Hepatocyte (in vitro differentiated cells): ENCODE results near the gene PTGDS. TPM values are rescaled to one million over a fixed set of nuclear protein-coding genes. Genes with fewer than 3 reads are reported as not detected.

Source experiments
- DNase-seq: peaks from one replicate; pipeline ENCODE4 v3.0.0-alpha.2; 2016; ENCODE audit warnings: low spot score
- H2AFZ ChIP-seq: fragments of 200-600 bp; sonication (generic); 2 replicates; pipeline ENCODE4 v1.6.0; 2016; ENCODE audit warnings: antibody characterized with exemption, mild to moderate bottlenecking
- H3K27ac ChIP-seq: fragments of 200-600 bp; sonication (generic); 2 replicates; pipeline ENCODE4 v1.5.1; 2016; ENCODE audit warnings: mild to moderate bottlenecking
- H3K27me3 ChIP-seq: fragments of 200-600 bp; sonication (generic); 2 replicates; pipeline ENCODE4 v1.6.1; 2016
- H3K36me3 ChIP-seq: fragments of 200-600 bp; sonication (generic); replicated peaks from 2 replicates; pipeline ENCODE4 v1.5.1; 2016; ENCODE audit warnings: low read depth; ENCODE audit not compliant: insufficient read depth
- H3K4me1 ChIP-seq: fragments of 200-600 bp; sonication (generic); 2 replicates; pipeline ENCODE4 v1.5.1; 2016; ENCODE audit warnings: mild to moderate bottlenecking, moderate library complexity; ENCODE audit not compliant: insufficient read depth
- H3K4me2 ChIP-seq: fragments of 200-600 bp; sonication (generic); 2 replicates; pipeline ENCODE4 v1.6.0; 2016
- H3K4me3 ChIP-seq: fragments of 200-600 bp; sonication (generic); 2 replicates; pipeline ENCODE4 v1.5.1; 2016; ENCODE audit warnings: mild to moderate bottlenecking
- H3K79me2 ChIP-seq: fragments of 200-600 bp; sonication (generic); 2 replicates; pipeline ENCODE4 v1.6.0; 2017; ENCODE audit warnings: mild to moderate bottlenecking
- H3K9me2 ChIP-seq: fragments of 200-600 bp; sonication (generic); replicated peaks from 2 replicates; pipeline ENCODE4 v1.6.0; 2017; ENCODE audit warnings: mild to moderate bottlenecking; ENCODE audit not compliant: insufficient read depth
- H3K9me3 ChIP-seq: fragments of 200-600 bp; sonication (generic); 2 replicates; pipeline ENCODE4 v1.5.1; 2016; ENCODE audit warnings: low read depth, mild to moderate bottlenecking
- H4K20me1 ChIP-seq: fragments of 200-600 bp; sonication (generic); 2 replicates; pipeline ENCODE4 v1.6.0; 2016; ENCODE audit warnings: mild to moderate bottlenecking; ENCODE audit not compliant: insufficient read depth, poor library complexity, severe bottlenecking
- CTCF ChIP-seq: fragments of 200-600 bp; sonication (generic); IDR thresholded peaks from 2 replicates; pipeline ENCODE4 v1.5.1; 2016; ENCODE audit warnings: antibody characterized with exemption, mild to moderate bottlenecking; ENCODE audit not compliant: poor library complexity
- EZH2 ChIP-seq: fragments of 200-600 bp; sonication (generic); IDR thresholded peaks from 2 replicates; pipeline ENCODE4 v1.6.1; 2016; ENCODE audit warnings: antibody characterized with exemption, mild to moderate bottlenecking, borderline replicate concordance
- EZH2phosphoT487 ChIP-seq: fragments of 200-600 bp; sonication (generic); IDR thresholded peaks from one replicate; pipeline ENCODE4 v1.6.1; 2018; ENCODE audit warnings: antibody characterized with exemption, mild to moderate bottlenecking, low read depth, moderate library complexity; ENCODE audit not compliant: unreplicated experiment, severe bottlenecking
- WGBS: methylation state at CpG from one replicate; pipeline ENCODE4 v1.1.6; 2016; ENCODE audit warnings: low lambda C conversion rate; ENCODE audit errors: missing lambda C conversion rate; 5-methylcytosine and 5-hydroxymethylcytosine counted together
- polyA plus RNA-seq: library from polyadenylated mRNA; unstranded; fragments of >200 nt; fragmentation: Nextera tagmentation; extraction: Ambion mirVana; gene quantifications from 2 replicates; pipeline ENCODE4 v1.2.1, GENCODE V29; 2016
- total RNA-seq: library from RNA; depleted of rRNA; stranded (reverse); fragments of >200 nt; gene quantifications from 2 replicates; pipeline ENCODE4 v1.2.3, GENCODE V29; 2014

Gene PTGDS
- total and polyA plus RNA-seq, 2 experiments from 2014 or later = 56.0 to 290 TPM

- Histone ChIP-seq H3K27me3 (no peaks in the 10 kb centered on the region), H3K9me2 (no peaks in the 10 kb centered on the region), H3K36me3 (no peaks in the 10 kb centered on the region), H3K9me3 (no peaks in the 10 kb centered on the region), H3K4me2 (no peak overlapping the region), H3K79me2 (peaks cover 6% of the 10 kb centered on the region), H3K4me1 (peaks cover 17% of the 10 kb centered on the region), H3K27ac (no peak overlapping the region), H2AFZ (no peak overlapping the region), H4K20me1 (no peaks in the 10 kb centered on the region), H3K4me3 (no peak overlapping the region)
- no peak for DNase-seq
- no peak for TF ChIP-seq EZH2phosphoT487
- TF ChIP-seq CTCF = no peak
- no peak for TF ChIP-seq EZH2
- WGBS = 91% methylated on average over 18 of the region's 18 CpGs
Observed at GRCh38 chr9:136997830-136998234, 20.5 kb downstream of the PTGDS start.

GRCh38 chr9:137000177-137000930 lies 23.1 kb downstream of the PTGDS start:
- Histone ChIP-seq H3K4me2 (no peak overlapping the region), H3K36me3 (no peaks in the 10 kb centered on the region), H2AFZ (no peak overlapping the region), H3K27ac (no peak overlapping the region), H3K9me2 (no peaks in the 10 kb centered on the region), H3K4me3 (no peak overlapping the region), H3K27me3 (no peaks in the 10 kb centered on the region), H4K20me1 (no peaks in the 10 kb centered on the region), H3K4me1 (peaks cover 17% of the 10 kb centered on the region), H3K79me2 (no peaks in the 10 kb centered on the region), H3K9me3 (no peaks in the 10 kb centered on the region)
- TF ChIP-seq EZH2 (no peak), EZH2phosphoT487 (no peak), CTCF (no peak)
- 76% methylated on average over 10 of the region's 10 CpGs for WGBS
- no peak for DNase-seq

GRCh38 chr9:137001857-137002645 lies 24.7 kb downstream of the PTGDS start:
- 92% methylated on average over 20 of the region's 20 CpGs for WGBS
- no peaks in the 10 kb centered on the region for H3K36me3 ChIP-seq
- H3K27ac ChIP-seq = no peak overlapping the region
- H2AFZ ChIP-seq = no peak overlapping the region
- no peak for TF ChIP-seq EZH2
- TF ChIP-seq EZH2phosphoT487 = no peak
- no peak for DNase-seq
- no peaks in the 10 kb centered on the region for H3K9me3 ChIP-seq
- H3K9me2 ChIP-seq = no peaks in the 10 kb centered on the region
- no peak overlapping the region for H3K4me2 ChIP-seq
- H4K20me1 ChIP-seq = no peaks in the 10 kb centered on the region
- no peak overlapping the region for H3K4me3 ChIP-seq
- no peaks in the 10 kb centered on the region for H3K27me3 ChIP-seq
- H3K4me1 ChIP-seq = peaks cover 3% of the 10 kb centered on the region
- H3K79me2 ChIP-seq = no peaks in the 10 kb centered on the region

- no peak for DNase-seq
- Histone ChIP-seq H3K9me2 (no peaks in the 10 kb centered on the region), H3K36me3 (no peaks in the 10 kb centered on the region), H3K79me2 (no peaks in the 10 kb centered on the region), H3K4me1 (no peaks in the 10 kb centered on the region), H3K9me3 (no peaks in the 10 kb centered on the region), H3K4me2 (no peak overlapping the region), H2AFZ (no peak overlapping the region), H3K27me3 (no peaks in the 10 kb centered on the region), H3K4me3 (no peak overlapping the region), H4K20me1 (no peaks in the 10 kb centered on the region), H3K27ac (no peak overlapping the region)
- no peak for TF ChIP-seq EZH2
- TF ChIP-seq EZH2phosphoT487 = no peak
- TF ChIP-seq CTCF = no peak
- 96% methylated on average over 10 of the region's 10 CpGs for WGBS
Observed at GRCh38 chr9:137002646-137003041, 25.3 kb downstream of the PTGDS start.
